Hepatocyte (in vitro differentiated cells): ENCODE measurements around the gene C12orf75. TPM values are rescaled to one million over a fixed set of nuclear protein-coding genes. Genes with fewer than 3 reads are reported as not detected.

Source experiments
- DNase-seq: peaks from one replicate; pipeline ENCODE4 v3.0.0-alpha.2; 2016; ENCODE audit warnings: low spot score
- H2AFZ ChIP-seq: fragments of 200-600 bp; sonication (generic); 2 replicates; pipeline ENCODE4 v1.6.0; 2016; ENCODE audit warnings: antibody characterized with exemption, mild to moderate bottlenecking
- H3K27ac ChIP-seq: fragments of 200-600 bp; sonication (generic); 2 replicates; pipeline ENCODE4 v1.5.1; 2016; ENCODE audit warnings: mild to moderate bottlenecking
- H3K27me3 ChIP-seq: fragments of 200-600 bp; sonication (generic); 2 replicates; pipeline ENCODE4 v1.6.1; 2016
- H3K36me3 ChIP-seq: fragments of 200-600 bp; sonication (generic); replicated peaks from 2 replicates; pipeline ENCODE4 v1.5.1; 2016; ENCODE audit warnings: low read depth; ENCODE audit not compliant: insufficient read depth
- H3K4me1 ChIP-seq: fragments of 200-600 bp; sonication (generic); 2 replicates; pipeline ENCODE4 v1.5.1; 2016; ENCODE audit warnings: mild to moderate bottlenecking, moderate library complexity; ENCODE audit not compliant: insufficient read depth
- H3K4me2 ChIP-seq: fragments of 200-600 bp; sonication (generic); 2 replicates; pipeline ENCODE4 v1.6.0; 2016
- H3K4me3 ChIP-seq: fragments of 200-600 bp; sonication (generic); 2 replicates; pipeline ENCODE4 v1.5.1; 2016; ENCODE audit warnings: mild to moderate bottlenecking
- H3K79me2 ChIP-seq: fragments of 200-600 bp; sonication (generic); 2 replicates; pipeline ENCODE4 v1.6.0; 2017; ENCODE audit warnings: mild to moderate bottlenecking
- H3K9me2 ChIP-seq: fragments of 200-600 bp; sonication (generic); replicated peaks from 2 replicates; pipeline ENCODE4 v1.6.0; 2017; ENCODE audit warnings: mild to moderate bottlenecking; ENCODE audit not compliant: insufficient read depth
- H3K9me3 ChIP-seq: fragments of 200-600 bp; sonication (generic); 2 replicates; pipeline ENCODE4 v1.5.1; 2016; ENCODE audit warnings: low read depth, mild to moderate bottlenecking
- H4K20me1 ChIP-seq: fragments of 200-600 bp; sonication (generic); 2 replicates; pipeline ENCODE4 v1.6.0; 2016; ENCODE audit warnings: mild to moderate bottlenecking; ENCODE audit not compliant: insufficient read depth, poor library complexity, severe bottlenecking
- EZH2 ChIP-seq: fragments of 200-600 bp; sonication (generic); IDR thresholded peaks from 2 replicates; pipeline ENCODE4 v1.6.1; 2016; ENCODE audit warnings: antibody characterized with exemption, mild to moderate bottlenecking, borderline replicate concordance
- EZH2phosphoT487 ChIP-seq: fragments of 200-600 bp; sonication (generic); IDR thresholded peaks from one replicate; pipeline ENCODE4 v1.6.1; 2018; ENCODE audit warnings: antibody characterized with exemption, mild to moderate bottlenecking, low read depth, moderate library complexity; ENCODE audit not compliant: unreplicated experiment, severe bottlenecking
- WGBS: methylation state at CpG from one replicate; pipeline ENCODE4 v1.1.6; 2016; ENCODE audit warnings: low lambda C conversion rate; ENCODE audit errors: missing lambda C conversion rate; 5-methylcytosine and 5-hydroxymethylcytosine counted together
- polyA plus RNA-seq: library from polyadenylated mRNA; unstranded; fragments of >200 nt; fragmentation: Nextera tagmentation; extraction: Ambion mirVana; gene quantifications from 2 replicates; pipeline ENCODE4 v1.2.1, GENCODE V29; 2016
- total RNA-seq: library from RNA; depleted of rRNA; stranded (reverse); fragments of >200 nt; gene quantifications from 2 replicates; pipeline ENCODE4 v1.2.3, GENCODE V29; 2014
- TF ChIP-seq, protein P1 (sequence below): fragments of 200-600 bp; sonication (generic); IDR thresholded peaks from 2 replicates; pipeline ENCODE4 v1.5.1; 2016; ENCODE audit warnings: antibody characterized with exemption, mild to moderate bottlenecking; ENCODE audit not compliant: poor library complexity

Gene C12orf75
- total and polyA plus RNA-seq, 2 experiments from 2014 or later: 80.9 to 103 TPM

DNA sequence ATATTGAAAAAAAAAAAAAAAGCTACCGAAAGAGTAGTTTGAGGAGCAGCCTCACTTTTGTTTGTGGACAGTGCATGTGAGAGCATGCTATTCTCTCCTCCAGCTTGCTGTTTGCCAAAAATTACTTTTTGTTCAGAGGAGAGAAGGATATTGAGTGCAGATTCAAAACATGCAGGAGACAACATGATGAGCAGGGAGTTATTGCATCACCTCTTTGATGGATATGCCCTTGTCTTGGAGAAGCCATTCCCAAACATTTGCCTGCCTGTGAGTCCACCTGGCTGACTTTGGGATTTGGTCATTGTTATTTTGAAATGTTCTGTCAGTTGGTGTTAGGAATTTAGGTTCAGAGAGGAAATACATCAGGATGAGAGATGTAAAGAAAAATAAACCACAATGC is 2.4 kb downstream of the C12orf75 start:
- TF ChIP-seq EZH2phosphoT487: no peak
- TF ChIP-seq EZH2: no peak
- TF ChIP-seq, protein P1, sequence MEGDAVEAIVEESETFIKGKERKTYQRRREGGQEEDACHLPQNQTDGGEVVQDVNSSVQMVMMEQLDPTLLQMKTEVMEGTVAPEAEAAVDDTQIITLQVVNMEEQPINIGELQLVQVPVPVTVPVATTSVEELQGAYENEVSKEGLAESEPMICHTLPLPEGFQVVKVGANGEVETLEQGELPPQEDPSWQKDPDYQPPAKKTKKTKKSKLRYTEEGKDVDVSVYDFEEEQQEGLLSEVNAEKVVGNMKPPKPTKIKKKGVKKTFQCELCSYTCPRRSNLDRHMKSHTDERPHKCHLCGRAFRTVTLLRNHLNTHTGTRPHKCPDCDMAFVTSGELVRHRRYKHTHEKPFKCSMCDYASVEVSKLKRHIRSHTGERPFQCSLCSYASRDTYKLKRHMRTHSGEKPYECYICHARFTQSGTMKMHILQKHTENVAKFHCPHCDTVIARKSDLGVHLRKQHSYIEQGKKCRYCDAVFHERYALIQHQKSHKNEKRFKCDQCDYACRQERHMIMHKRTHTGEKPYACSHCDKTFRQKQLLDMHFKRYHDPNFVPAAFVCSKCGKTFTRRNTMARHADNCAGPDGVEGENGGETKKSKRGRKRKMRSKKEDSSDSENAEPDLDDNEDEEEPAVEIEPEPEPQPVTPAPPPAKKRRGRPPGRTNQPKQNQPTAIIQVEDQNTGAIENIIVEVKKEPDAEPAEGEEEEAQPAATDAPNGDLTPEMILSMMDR: no peak
- Histone ChIP-seq H3K36me3 (no peaks in the 10 kb centered on the region), H3K27me3 (no peaks in the 10 kb centered on the region), H3K4me3 (no peak overlapping the region), H4K20me1 (no peaks in the 10 kb centered on the region), H3K4me2 (peak overlapping the region; percentile 95), H3K79me2 (peaks cover 60% of the 10 kb centered on the region), H3K4me1 (peaks cover 22% of the 10 kb centered on the region), H3K27ac (no peak overlapping the region), H2AFZ (no peak overlapping the region), H3K9me2 (no peaks in the 10 kb centered on the region), H3K9me3 (no peaks in the 10 kb centered on the region)
- no peak for DNase-seq
- 88% methylated on average over 1 of the region's 1 CpG for WGBS

DNA sequence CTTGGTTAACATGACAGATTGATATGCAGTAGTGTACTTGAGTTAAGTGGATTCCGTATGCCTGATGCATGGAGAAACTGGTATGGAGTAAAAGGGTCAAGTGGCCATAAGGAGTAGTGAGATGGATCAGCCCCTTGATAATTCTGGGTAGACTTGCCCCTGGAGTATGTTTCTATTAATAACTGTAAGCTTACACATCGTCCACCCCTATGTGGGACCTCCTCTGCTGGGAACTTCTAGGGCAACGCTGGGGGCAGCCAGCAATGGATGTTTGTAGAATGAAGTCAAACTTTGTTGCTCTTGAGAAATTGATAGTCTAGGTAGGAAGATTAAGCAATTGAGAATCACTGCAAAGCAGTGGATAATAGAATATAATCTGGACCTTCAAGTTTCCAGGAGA is 3.5 kb downstream of the C12orf75 start:
- no peak overlapping the region for H2AFZ ChIP-seq
- H3K9me2 ChIP-seq: no peaks in the 10 kb centered on the region
- WGBS: 78% methylated on average over 3 of the region's 3 CpGs
- peak overlapping the region; percentile 18 for H3K4me2 ChIP-seq
- H3K36me3 ChIP-seq: no peaks in the 10 kb centered on the region
- no peak overlapping the region for H3K4me3 ChIP-seq
- H3K79me2 ChIP-seq: peaks cover 71% of the 10 kb centered on the region
- H3K27ac ChIP-seq: no peak overlapping the region
- peaks cover 22% of the 10 kb centered on the region for H3K4me1 ChIP-seq
- H4K20me1 ChIP-seq: no peaks in the 10 kb centered on the region
- no peaks in the 10 kb centered on the region for H3K27me3 ChIP-seq
- H3K9me3 ChIP-seq: no peaks in the 10 kb centered on the region
- no peak for TF ChIP-seq EZH2phosphoT487
- no peak for TF ChIP-seq EZH2
- TF ChIP-seq, protein P1: no peak
- no peak for DNase-seq

DNA sequence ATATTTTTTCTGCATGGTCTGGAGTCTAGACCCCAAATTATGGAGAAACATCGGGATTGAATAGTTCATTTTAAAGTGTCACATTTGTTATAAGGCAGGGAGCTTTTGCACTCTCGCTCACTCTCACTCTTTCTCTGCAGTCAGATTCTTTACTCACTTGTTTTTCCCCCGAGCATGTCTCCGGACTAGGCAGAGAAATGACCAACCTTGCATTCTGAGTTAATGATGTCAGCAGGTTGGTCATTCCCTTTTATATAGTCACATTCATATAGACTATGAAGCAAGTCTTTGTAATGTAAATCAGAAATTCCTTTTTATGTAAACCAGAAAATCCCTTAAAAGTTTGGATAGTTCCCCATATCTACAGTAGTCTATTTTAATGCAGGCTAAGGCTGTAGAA is 4.1 kb downstream of the C12orf75 start:
- peak overlapping the region; percentile 18 for H3K4me2 ChIP-seq
- no peak overlapping the region for H3K27ac ChIP-seq
- H3K9me2 ChIP-seq: no peaks in the 10 kb centered on the region
- no peaks in the 10 kb centered on the region for H3K36me3 ChIP-seq
- peaks cover 22% of the 10 kb centered on the region for H3K4me1 ChIP-seq
- TF ChIP-seq EZH2 (no peak), EZH2phosphoT487 (no peak)
- TF ChIP-seq, protein P1: no peak
- 76% methylated on average over 4 of the region's 4 CpGs for WGBS
- H3K4me3 ChIP-seq: no peak overlapping the region
- no peaks in the 10 kb centered on the region for H3K27me3 ChIP-seq
- H2AFZ ChIP-seq: no peak overlapping the region
- no peaks in the 10 kb centered on the region for H3K9me3 ChIP-seq
- no peaks in the 10 kb centered on the region for H4K20me1 ChIP-seq
- DNase-seq: no peak
- peaks cover 76% of the 10 kb centered on the region for H3K79me2 ChIP-seq

DNA sequence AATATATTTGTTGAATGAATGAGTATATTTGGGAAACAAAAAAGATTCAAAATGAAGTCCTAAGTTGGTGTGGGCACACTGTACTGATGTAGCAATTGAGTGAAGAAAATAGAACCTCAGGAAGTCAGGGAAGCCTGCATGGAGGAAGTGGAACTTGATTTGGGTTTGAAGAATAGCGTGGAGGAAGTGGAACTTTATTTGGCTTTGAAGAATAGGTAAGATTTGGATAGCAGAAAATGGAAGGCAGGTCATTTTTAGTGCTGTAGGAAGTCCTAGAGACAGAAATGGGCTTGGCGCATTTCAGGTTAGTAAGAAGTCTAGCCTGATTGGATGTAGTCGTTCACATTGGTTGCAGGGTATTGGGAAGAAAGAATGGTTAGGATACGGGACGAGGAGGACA is 5.4 kb downstream of the C12orf75 start:
- Histone ChIP-seq H3K27me3 (no peaks in the 10 kb centered on the region), H3K9me2 (no peaks in the 10 kb centered on the region), H3K4me2 (no peak overlapping the region), H3K36me3 (no peaks in the 10 kb centered on the region), H2AFZ (no peak overlapping the region), H4K20me1 (no peaks in the 10 kb centered on the region), H3K4me1 (peaks cover 22% of the 10 kb centered on the region), H3K9me3 (no peaks in the 10 kb centered on the region), H3K27ac (peak overlapping the region; percentile 48), H3K4me3 (no peak overlapping the region), H3K79me2 (peaks cover 89% of the 10 kb centered on the region)
- TF ChIP-seq, protein P1: no peak
- TF ChIP-seq EZH2phosphoT487: no peak
- no peak for TF ChIP-seq EZH2
- no peak for DNase-seq
- 95% methylated on average over 5 of the region's 5 CpGs for WGBS
